Ascending aorta (tissue), 2 donors: ENCODE data around the gene TLE5. TPM values are rescaled to one million over a fixed set of nuclear protein-coding genes. Genes with fewer than 3 reads are reported as not detected.

Experiments used
- DNase-seq, 2 donors: peaks; one replicate each; pipeline ENCODE4 v3.0.0-alpha.2; 2019; ENCODE audit warnings: low spot score in 2 of 2
- H3K27ac ChIP-seq, 2 donors: fragments of 200-600 bp; sonication (generic); one replicate each; pipeline ENCODE4 v1.5.1; 2016 to 2017; ENCODE audit warnings: mild to moderate bottlenecking in 1 of 2
- H3K27me3 ChIP-seq: fragments of 200-600 bp; sonication (generic); one replicate; pipeline ENCODE4 v1.5.1; 2017
- H3K36me3 ChIP-seq, 2 donors: fragments of 200-600 bp; sonication (generic); one replicate each; pipeline ENCODE4 v1.5.1; 2016
- H3K4me1 ChIP-seq, 2 donors: fragments of 200-600 bp; sonication (generic); one replicate each; pipeline ENCODE4 v1.5.1; 2016 to 2017; ENCODE audit warnings: mild to moderate bottlenecking in 1 of 2
- H3K4me3 ChIP-seq, 2 donors: fragments of 200-600 bp; sonication (generic); one replicate each; pipeline ENCODE4 v1.5.1; 2016 to 2017; ENCODE audit warnings: mild to moderate bottlenecking in 1 of 2
- H3K9me3 ChIP-seq, 2 donors: fragments of 200-600 bp; sonication (generic); one replicate each; pipeline ENCODE4 v1.5.1; 2016
- intact Hi-C: fragments of 100-400 bp; cut with DNase I; formaldehyde crosslinking; loops from one replicate; pipeline ENCODE4 v1.15.1; 2023
- total RNA-seq: library from RNA; depleted of rRNA; stranded (reverse); fragments of >200 nt; gene quantifications from one replicate; pipeline ENCODE4 v1.1.0, GENCODE V29; 2016
- TF ChIP-seq, protein P1 (sequence below), 3 experiments: fragments of 200-600 bp in 2 of 3; fragments of 450-650 bp in 1 of 3; sonication (generic) in 2 of 3; IDR thresholded peaks; one replicate each; pipeline ENCODE4 v1.5.1; 2016 to 2019; ENCODE audit warnings: antibody characterized with exemption in 3 of 3, mild to moderate bottlenecking in 1 of 3, moderate library complexity in 1 of 3

The TLE5 gene
- total RNA-seq, 1 donor from 2014 or later = 559 TPM

DNA sequence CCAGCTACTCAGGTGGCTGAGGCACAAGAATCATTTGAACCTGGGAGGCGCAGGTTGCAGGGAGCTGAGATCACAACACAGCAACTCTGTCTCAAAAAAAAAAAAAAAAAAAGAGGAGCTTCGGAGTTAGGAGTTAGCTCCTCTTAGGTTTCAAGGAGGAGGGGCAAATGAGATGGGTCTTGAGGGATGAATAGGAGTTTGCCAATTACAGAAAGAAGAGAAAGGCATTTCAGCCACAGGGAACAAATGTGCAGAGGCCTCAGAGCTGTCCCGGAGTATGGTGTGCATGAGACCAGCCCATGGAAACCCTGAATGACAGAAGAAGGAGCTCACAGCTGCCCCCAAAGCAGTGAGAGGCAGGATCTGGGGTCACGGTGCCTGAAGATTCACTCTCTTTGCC, 57.8 kb downstream of the TLE5 start:
- Histone ChIP-seq H3K9me3 (no peaks in the 10 kb centered on the region), H3K27ac (no peak overlapping the region), H3K27me3 (no peaks in the 10 kb centered on the region), H3K4me3 (no peak overlapping the region), H3K36me3 (peaks cover 5 to 13% of the 10 kb centered on the region in 2 donors), H3K4me1 (no peaks in the 10 kb centered on the region)
- intact Hi-C loops = loop anchor here (1.0 kb wide), 1 partner anchor 32 kb away; no protein-coding TSS in a partner anchor
- no peak for DNase-seq
- TF ChIP-seq, protein P1, sequence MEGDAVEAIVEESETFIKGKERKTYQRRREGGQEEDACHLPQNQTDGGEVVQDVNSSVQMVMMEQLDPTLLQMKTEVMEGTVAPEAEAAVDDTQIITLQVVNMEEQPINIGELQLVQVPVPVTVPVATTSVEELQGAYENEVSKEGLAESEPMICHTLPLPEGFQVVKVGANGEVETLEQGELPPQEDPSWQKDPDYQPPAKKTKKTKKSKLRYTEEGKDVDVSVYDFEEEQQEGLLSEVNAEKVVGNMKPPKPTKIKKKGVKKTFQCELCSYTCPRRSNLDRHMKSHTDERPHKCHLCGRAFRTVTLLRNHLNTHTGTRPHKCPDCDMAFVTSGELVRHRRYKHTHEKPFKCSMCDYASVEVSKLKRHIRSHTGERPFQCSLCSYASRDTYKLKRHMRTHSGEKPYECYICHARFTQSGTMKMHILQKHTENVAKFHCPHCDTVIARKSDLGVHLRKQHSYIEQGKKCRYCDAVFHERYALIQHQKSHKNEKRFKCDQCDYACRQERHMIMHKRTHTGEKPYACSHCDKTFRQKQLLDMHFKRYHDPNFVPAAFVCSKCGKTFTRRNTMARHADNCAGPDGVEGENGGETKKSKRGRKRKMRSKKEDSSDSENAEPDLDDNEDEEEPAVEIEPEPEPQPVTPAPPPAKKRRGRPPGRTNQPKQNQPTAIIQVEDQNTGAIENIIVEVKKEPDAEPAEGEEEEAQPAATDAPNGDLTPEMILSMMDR (IDR thresholded peaks at IDR 0.05) = no peak

DNA sequence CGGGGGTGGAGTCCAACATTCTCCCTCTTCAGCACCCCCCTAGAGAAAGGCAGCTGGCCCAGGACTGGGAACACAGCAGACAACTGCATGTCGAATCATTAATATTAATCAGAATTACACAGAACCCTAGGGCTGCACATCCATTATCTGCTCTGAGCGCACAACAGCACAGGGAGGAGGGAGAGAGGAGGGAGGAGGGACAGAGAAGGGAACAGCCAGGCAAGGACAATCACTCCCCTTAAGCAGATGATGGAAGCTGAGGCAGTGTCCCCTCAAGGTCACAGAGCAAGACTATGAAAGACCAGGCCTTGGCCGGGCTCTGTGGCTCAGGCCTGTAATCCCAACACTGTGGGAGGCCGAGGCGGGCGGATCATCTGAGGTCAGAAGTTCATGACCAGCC, 59.2 kb downstream of the TLE5 start:
- Histone ChIP-seq H3K27ac (no peak overlapping the region), H3K27me3 (no peaks in the 10 kb centered on the region), H3K4me3 (no peak overlapping the region), H3K9me3 (no peaks in the 10 kb centered on the region), H3K4me1 (no peaks in the 10 kb centered on the region), H3K36me3 (peaks cover 8 to 12% of the 10 kb centered on the region in 2 donors)
- no peak for DNase-seq
- TF ChIP-seq, protein P1 (IDR thresholded peaks at IDR 0.05) = no peak
- intact Hi-C loops = no loop called here

Other genes with a start within 250 kb of the TLE5 start
- gene ZNF554, start 242.6 kb downstream of the TLE5 start, total RNA-seq = 1.1 TPM
- 6.8 TPM for gene ZNF555, start 221.0 kb downstream of the TLE5 start, total RNA-seq
- gene ZNF556, start 195.2 kb downstream of the TLE5 start, total RNA-seq = not detected
- gene ZNF57, start 161.6 kb downstream of the TLE5 start, total RNA-seq = 9.8 TPM
- gene ZNF77, start 117.5 kb downstream of the TLE5 start, total RNA-seq = 3.0 TPM
- not detected for gene TLE6, start 84.9 kb downstream of the TLE5 start, total RNA-seq
- 86.3 TPM for gene TLE2, start 33.2 kb downstream of the TLE5 start, total RNA-seq
- gene GNA11, start 31.9 kb upstream of the TLE5 start, total RNA-seq = 178 TPM
- gene GNA15, start 73.5 kb upstream of the TLE5 start, total RNA-seq = 7.1 TPM
- 4.9 TPM for gene S1PR4, start 116.3 kb upstream of the TLE5 start, total RNA-seq
- 118 TPM for gene NCLN, start 123.4 kb upstream of the TLE5 start, total RNA-seq
- gene CELF5, start 162.2 kb upstream of the TLE5 start, total RNA-seq = not detected